VCaP (cell line): ENCODE measurements around the gene HRH1.
A peak's percentile ranks its signal among the peaks of the same experiment; 100 is the strongest.
"Not testable (repeated sequence)": the region's sequence is repeated elsewhere in the genome, so short reads cannot be mapped to it uniquely, and the experiment has no call there.

Experiments used
- H3K27ac ChIP-seq: fragments of 450-650 bp; 2 replicates; pipeline ENCODE4 v1.5.1; 2017
- TF ChIP-seq, protein P1 (sequence below): fragments of 450-650 bp; conservative IDR thresholded peaks from 2 replicates; pipeline ENCODE4 v1.5.1; 2017; ENCODE audit warnings: mild to moderate bottlenecking, moderate library complexity

The HRH1 gene

DNA sequence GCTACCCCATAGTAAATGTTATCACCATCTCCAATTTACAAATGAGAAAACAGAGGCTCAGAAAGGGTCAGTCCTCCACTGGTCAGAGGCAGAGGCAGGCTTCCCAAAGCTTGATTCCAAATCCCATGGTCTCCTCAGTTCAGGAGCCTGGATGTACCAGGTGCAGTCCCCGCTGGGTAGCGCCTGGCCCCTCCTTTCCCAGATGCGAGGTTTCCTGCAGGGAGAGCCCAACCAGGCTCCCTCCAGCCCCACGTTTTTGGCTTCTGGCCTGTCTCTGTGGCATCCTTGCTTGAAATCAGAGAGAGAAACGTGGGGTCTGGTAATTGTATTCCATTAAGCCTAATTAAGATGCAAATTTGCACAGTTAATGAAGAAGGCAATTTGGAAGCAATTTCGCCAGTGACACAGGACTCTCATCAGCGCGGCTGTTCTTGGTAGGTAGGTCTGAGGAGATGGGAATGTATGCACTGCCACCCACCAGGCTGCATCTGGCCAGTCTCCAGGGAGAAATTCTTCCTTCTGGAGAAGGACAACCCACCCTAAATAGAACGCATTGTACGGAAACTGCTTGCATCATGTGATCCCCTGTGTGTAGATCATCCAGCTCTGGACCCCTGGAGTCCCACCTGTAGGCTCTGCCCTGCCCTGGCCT is 50.5 kb downstream of the HRH1 start:
- TF ChIP-seq, protein P1, sequence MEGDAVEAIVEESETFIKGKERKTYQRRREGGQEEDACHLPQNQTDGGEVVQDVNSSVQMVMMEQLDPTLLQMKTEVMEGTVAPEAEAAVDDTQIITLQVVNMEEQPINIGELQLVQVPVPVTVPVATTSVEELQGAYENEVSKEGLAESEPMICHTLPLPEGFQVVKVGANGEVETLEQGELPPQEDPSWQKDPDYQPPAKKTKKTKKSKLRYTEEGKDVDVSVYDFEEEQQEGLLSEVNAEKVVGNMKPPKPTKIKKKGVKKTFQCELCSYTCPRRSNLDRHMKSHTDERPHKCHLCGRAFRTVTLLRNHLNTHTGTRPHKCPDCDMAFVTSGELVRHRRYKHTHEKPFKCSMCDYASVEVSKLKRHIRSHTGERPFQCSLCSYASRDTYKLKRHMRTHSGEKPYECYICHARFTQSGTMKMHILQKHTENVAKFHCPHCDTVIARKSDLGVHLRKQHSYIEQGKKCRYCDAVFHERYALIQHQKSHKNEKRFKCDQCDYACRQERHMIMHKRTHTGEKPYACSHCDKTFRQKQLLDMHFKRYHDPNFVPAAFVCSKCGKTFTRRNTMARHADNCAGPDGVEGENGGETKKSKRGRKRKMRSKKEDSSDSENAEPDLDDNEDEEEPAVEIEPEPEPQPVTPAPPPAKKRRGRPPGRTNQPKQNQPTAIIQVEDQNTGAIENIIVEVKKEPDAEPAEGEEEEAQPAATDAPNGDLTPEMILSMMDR = no peak
- H3K27ac ChIP-seq = no peak overlapping the region

DNA sequence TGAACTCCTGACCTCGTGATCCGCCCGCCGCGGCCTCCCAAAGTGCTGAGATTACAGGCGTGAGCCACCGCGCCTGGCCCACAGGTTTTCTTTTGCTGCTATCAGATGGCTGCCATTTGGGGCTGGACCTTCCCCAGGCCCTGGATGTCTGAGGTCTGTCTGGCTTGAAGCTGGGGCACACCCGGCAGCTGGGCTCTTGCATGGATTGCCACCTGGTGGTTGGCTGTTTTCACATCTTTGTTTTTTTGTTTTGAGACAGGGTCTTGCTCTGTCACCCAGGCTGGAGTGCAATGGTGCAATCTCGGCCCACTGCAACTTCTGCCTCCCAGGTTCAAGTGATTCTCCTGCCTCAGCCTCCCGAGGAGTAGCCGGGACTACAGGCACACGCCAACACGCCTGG is 51.6 kb downstream of the HRH1 start:
- TF ChIP-seq, protein P1 = peak; percentile 61
- H3K27ac ChIP-seq = not testable (repeated sequence)

DNA sequence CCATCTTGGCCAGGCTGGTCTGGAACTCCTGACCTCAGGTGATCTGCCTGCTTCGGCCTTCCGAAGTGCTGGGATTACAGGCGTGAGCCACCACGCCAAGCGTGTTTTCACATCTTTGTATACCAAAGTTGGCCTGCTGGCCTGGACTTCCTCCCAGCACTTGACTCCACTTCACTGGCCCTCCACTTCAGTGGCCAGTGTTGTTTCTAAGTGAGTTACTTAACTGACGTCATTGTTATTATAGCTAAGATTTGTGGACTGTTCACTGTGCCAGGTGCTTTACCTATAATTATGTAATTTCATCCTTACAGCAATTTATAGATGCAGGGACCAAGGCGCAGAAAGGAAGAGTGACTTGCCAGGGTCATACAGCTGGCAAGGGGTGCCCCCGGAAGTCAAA is 52.0 kb downstream of the HRH1 start:
- TF ChIP-seq, protein P1 = no peak
- no peak overlapping the region for H3K27ac ChIP-seq

- no peak overlapping the region for H3K27ac ChIP-seq
- TF ChIP-seq, protein P1 = no peak
Observed at GRCh38 chr3:11206953-11207352, 52.7 kb downstream of the HRH1 start.

GRCh38 chr3:11211531-11212298 is 57.4 kb downstream of the HRH1 start:
- TF ChIP-seq, protein P1 = no peak
- no peak overlapping the region for H3K27ac ChIP-seq

DNA sequence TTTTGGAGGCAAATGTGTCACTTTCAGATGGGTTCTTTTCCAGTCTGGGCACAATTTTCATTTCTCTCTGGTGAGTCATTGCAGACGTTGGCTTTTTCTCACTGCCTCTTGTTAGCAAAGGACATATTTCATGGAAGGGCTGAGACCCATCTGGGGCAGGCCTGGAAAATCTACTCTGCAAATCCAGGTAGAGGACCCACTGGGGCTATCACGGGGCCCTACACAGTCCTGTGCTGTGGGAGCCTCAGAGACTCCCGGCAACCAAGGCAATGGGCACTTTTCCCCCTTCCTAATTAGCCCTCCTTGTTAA is 58.0 kb downstream of the HRH1 start:
- TF ChIP-seq, protein P1 = no peak

DNA sequence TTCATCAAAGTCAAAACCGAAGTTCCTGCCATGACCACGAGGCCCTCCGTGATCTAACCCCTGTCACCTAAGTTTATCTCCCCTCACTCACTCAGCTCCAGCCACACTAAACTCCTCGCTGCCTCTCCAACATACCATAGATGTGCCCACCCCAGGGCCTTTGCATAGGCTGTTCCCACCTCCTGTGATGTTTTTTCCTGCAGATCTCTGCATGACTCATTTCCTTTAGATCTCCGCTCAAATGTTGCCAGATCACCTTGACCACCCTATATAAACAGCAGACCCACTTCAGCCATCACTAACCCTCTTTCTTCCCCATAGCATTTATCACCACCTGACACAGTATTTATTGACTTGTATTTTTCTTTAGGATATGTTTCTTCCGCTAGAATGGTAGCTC is 58.5 kb downstream of the HRH1 start:
- TF ChIP-seq, protein P1 = no peak
- H3K27ac ChIP-seq = no peak overlapping the region

More for the DNA sequence above, 58.0 kb downstream of the HRH1 start:
- no peak overlapping the region for H3K27ac ChIP-seq
